GM19324 (cell line): ENCODE data around the gene EXOC4.

ENCODE experiments used
- ATAC-seq: cut with Tn5 transposase; IDR thresholded peaks from one replicate; pipeline ENCODE4 v1.9.1; 2021; ENCODE audit warnings: mild to moderate bottlenecking, moderate library complexity; ENCODE audit not compliant: unreplicated experiment, low FRiP score

Gene EXOC4

DNA sequence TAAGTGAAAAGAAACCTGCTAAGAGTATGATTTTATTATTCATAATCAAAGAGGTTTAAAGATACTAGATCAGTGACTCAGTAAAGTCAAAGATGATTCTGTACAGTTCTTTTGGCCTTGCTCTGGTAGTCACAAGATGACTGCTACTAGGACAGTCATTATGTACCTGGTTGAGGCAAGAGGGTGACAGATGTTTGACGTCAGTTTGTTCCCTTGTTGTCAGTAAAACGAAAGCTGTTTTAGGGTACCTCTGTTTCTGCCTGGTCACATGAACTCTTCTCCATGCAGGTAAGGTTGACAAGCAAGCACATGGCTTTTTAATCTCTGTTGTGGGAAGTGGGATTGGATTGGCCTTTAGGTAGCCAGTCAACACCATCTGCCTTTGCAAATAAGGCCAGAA, 308.0 kb downstream of the EXOC4 start:
- ATAC-seq, result no peak

DNA sequence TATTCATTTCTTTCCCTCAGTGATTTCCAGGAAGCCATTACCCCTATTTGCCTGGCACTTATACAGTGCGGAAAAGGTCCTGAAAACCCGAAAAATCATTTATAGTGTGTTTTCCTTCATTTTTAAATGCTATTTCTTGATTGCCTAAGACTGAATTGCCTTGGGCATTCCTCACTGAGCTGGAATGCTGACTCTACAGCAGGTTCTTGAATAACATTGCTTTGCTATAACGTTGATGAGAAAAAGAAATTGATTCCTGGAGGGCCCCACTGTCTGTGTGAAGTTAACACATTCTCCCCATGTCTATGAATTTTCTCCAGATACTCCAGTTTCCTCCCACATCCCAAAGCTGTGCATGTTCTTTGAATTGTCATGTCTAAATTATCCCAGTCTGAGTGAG, 308.5 kb downstream of the EXOC4 start:
- ATAC-seq, result no peak

DNA sequence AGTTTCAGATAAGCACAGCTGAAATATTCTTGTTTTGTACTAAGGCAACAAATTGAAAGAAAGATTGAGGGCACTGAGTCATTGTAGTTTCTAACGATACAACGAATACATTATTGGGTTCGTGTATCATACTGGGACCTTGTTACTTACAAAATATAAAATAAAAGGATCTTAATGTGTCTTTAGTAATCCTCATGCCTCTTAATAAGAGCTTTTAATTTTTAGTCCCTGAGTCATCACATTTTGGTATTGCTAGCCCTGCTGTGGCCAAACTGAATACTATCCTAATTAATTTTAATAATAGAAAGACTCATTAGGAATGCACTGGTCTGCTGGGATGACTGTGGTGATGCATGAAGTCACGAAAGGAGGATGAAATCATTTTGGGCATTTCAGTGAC, 309.7 kb downstream of the EXOC4 start:
- ATAC-seq, result no peak

DNA sequence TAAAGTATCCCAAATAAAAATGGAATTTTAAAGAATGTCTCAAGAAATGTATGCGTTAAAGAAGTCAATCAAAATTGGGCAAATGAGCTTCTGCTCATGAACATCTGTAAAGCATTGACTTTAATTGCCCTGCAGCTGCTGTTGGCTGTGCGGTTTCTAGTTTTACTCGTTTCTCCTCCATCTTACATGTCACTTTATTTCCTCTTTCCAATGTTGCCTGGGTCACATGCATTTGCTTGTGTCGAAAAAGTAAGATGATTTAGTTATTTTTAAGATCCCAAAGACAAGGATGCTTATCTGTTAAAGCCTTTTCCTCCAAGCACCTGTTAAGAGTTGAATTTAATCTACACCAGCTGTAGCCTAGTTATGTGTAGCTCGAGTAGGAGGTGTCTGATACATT, 310.4 kb downstream of the EXOC4 start:
- ATAC-seq, result no peak

DNA sequence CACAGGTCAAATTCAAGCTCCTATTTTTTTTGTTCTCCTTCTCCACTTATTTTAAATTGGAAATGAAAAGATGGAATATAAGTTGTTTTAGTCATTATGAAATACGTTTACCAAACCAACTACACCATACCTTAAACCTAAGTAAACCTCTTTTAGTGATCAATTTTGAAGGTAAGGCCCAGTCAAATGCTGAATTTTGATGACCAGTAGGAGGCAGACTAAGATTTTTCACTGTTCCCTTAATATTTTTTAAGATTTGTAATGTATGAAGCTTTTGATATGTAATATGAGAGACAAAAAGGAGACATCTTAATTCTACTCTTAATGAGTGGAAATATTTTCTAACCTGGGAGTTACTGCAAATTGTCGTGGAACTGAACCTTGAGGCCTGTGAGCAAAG, 311.6 kb downstream of the EXOC4 start:
- ATAC-seq, result no peak

DNA sequence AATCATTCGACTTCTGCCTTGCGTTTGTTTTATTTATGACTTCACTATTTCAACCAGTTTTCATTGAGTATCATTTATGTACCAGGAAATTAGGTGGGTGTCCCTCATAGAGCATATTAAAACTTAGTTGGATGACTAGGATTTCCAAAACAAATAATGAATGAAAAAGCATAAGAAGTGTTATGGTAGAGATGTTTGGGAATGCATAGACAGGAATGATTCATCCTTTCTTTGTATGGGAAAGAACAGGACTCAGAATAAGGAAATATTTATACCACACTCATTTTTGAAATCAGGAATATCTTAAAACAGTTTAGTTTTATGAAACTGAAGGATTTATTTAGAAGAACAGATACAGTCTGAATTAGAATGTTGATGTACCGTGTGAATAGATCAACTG, 315.7 kb downstream of the EXOC4 start:
- ATAC-seq, result no peak

DNA sequence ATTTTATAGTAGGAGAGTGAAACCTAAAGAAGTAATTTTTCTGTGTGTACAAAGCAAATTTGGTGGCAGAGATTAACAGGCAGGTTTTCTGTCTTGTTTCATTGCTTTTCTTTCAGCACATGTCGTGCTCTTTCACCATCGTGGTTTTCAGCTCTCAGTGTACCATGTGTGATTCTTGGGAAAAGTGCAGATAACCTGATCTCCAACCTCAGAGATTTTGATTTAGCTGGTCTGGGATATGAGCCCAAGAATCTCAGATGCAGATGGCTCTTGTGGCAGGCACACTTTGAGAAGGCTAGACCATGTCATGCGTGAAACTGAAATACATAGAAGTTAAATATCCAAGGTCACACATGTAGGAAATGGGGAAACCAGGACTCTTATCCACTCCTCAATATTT, 317.4 kb downstream of the EXOC4 start:
- ATAC-seq, result no peak

DNA sequence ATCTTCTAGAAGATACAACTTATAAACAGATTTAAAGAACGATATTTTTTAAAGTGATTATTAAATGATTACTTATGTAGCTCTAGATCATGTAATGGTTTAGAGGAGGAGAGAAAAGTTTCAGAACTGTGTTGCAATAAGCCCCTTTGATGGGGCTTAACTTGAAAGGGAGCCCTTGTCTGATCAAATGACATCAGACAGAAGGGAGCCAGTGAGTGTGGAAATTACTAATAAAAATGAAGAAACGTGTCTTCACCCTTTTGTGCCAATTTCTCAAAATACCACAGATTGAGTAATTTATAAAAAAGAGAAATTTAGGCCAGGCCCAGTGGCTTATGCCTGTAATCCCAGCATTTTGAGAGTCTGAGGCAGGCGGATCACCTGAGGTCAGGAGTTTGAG, 318.2 kb downstream of the EXOC4 start:
- ATAC-seq, result no peak

DNA sequence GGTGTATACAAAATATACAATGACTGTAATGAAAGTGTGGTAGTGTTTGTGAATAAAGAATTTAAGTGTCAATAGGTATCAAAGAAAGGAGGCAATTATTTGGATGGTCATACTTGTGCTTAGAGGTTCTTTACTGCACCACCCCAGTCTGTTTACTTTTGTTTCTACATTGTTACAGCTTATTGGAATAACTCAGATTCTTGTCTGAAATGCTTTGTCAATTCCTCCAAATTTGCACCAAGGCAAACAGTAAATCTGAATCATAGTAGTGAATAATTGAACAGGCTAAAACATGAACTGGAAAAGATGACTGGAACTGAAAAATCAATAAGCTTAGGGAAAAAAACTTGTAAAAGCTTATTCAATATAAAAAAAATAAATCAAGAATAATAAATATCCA, 319.2 kb downstream of the EXOC4 start:
- ATAC-seq, result no peak

DNA sequence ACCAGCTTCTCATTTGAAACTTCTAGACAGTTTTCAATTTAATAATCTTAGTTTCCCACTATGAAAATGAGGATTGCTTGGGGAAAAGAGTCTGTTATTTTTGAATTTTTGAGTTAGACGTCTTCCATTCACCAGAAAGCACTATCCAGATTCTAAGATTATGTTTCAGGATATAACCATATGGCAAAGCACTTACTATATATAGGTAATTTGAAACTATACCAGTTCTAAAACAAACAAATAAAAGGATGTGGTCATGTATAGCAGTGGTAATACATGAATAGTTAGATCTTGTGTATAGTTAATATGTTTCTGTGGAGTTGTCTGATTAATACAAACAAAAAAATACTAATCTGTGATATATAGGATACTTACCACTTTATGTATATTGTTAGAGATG, 320.0 kb downstream of the EXOC4 start:
- no peak for ATAC-seq

DNA sequence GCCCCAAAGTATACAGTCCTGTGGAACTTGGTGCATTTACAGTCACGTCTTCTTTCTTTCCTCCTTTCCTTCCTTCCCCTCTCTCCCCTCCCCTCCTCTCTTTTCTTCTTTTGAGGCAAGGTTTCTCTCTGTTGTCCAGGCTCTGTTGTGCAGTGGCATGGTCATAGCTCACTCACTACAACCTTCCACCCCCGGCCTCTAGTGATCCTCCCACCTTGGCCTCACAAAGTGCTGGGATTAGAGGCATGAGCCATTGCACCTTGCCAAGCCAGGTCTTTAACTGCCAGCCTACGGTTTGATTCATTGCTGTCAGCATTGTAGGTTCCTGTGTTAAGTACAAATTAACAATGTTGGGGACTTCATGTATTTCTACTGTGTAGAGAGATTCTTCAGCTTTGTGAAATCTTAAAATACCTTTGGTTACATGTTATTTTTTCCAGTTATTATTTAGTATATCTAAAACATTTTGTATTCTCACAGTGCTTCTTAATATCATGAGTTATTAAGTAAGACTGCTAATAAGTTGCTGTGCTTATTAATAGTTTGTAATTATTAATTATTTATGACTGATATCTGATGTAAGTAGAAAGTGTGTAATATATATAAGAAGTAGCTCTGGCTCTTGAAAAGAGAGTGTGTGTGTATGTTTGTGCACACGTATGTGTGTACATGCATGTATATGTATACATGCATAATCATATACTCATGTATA, 320.8 kb downstream of the EXOC4 start:
- no peak for ATAC-seq

DNA sequence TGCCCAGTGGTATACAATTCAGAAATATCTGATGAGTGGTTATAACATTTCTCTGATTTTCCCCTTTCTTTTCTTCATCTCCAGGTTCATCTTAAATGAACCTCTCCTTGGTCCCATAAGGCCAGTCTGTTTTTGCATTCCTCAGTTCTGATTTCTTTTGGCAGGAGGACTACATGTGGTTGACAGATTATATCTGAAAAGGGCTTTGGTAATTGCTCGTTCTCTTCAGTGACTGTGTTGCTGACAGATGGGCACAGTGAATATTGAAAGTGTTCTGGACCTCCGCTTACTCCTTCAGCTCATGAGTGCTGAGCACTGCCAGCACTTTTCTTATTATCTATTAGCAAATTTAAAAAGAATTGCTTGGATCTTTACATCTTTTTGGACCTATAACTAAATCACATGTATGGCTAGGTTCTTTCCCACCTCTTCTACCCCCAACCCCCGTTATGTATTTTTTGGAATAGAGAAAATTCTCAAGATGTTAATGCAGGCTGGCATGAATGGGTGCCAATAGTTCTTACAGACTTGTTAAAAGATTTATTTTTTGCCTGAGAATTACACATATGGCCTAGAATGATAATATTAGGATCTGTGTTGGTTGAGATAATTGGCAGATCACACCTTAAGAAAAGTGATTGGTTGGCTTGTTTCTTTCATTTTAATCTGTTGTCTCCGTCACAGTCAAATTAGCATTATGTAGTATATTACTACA, 323.0 kb downstream of the EXOC4 start:
- no peak for ATAC-seq

DNA sequence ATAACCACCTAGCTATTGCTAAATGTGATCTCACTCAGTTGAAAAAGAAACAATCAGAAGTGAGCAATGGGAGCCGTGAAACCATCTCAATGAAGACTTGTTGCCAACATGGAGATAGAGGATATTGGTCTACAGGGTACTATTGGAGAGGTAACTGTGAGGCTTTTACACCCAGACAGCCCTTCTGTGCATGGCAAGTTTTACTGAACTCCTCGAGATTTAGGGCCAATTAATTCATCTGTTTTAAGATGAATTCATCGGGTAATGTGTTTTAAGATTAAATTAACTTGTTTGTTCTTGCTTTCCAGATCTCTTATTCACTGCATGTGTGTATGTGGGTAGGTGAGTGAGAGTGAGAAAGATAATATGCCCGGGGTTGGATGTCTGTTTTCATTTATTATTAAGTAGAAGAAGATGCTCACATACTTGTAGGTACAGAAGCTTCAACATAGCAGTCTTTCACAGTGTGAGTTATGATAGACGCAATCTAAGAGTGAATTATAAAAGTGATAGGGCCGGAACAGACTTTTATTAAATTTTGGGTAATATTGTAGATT, 323.8 kb downstream of the EXOC4 start:
- no peak for ATAC-seq

DNA sequence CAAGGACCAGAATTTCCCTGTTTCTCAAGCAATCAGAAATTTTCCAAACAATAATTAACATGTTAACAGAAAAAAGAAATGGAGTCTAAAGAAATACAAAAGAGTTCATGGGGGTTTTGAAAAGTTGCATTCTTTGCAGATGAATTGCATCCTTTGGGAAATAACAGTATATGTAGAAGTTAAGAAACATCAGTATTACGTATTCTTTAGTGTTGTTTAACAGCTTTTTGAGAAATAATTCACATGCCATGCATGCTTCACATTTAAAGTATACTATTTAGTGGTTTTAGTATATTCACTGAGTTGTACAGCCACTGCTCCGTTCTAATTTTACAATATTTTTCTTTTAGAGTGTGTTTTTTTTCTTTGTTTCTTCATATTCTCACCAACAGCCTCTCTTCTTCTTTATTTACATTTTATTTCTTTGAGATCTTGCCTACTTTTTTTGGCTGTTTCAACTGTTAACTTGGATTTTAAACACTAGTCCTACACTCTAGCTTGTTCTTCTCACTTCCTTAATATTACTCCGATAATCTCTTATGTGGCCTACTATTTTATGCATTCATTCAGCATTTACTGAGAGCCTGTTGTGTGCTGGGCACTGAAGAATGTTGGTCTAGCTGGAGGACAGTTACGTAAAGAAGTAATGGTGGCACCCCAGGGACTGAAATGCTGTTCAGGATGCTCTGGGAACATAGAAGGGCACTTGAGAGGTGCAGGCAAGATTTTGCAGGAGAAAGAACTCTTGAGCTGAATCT, 330.1 kb downstream of the EXOC4 start:
- no peak for ATAC-seq

DNA sequence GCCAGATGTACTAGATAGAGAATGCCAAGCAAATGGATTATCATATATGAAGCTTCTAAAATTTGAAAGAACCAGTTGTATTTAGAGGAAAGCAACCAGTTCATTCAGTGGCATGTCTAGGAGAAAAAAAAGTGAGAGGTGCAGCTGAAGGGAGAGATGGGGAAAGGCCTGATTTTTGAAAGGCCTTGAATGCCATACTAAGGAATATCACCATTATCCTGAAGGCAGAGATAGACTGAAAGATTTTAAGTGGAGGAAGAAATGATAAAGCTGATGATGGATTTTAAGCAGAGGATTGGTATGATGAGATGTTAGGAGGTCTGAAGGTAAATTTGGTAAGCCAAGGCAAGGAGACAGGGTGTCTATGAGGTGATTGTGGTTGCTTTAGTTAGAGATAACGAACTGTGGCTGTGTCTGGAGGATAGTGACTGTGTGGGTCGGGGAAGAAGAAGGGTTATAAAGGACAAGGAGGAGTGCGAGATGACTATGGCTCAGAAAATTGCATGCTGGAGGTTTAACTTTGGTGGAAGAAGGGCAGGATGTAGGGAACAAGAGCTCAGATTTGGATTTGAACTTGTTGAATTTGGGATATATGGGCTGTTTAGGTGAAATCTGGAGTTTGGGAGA, 330.8 kb downstream of the EXOC4 start:
- ATAC-seq, result no peak

DNA sequence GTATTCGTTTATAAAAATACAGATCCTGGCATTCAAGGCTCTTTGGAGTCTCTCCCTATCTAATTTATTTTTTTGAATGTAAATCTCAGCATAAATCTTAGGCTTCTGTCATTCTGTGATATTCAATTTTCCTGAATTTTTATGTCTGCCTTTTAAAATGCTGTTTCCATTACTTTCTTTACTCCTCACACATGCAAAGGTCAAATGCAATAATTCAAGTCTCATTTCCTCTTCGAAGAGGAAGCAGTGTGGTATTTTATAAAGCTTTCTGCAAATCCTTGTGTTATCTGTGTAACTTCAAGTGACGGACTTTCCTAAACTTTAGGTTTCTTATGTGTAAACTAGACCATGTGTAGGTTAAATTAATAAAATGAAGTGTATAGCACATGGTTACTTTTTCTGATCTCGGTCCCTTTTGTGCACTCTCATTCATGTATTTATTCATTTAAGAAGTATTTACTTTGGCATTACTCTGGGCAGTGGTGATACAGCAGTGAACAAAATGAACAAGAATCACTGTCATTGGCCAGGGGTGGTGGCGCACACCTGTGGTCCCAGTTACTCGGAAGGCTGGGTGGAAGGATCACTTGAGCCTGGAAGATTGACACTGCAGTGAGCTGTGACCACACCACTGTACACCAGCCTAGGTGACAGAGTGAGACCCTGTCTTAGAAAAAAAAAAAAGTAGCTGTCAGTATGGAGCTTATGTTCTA, 332.2 kb downstream of the EXOC4 start:
- no peak for ATAC-seq

DNA sequence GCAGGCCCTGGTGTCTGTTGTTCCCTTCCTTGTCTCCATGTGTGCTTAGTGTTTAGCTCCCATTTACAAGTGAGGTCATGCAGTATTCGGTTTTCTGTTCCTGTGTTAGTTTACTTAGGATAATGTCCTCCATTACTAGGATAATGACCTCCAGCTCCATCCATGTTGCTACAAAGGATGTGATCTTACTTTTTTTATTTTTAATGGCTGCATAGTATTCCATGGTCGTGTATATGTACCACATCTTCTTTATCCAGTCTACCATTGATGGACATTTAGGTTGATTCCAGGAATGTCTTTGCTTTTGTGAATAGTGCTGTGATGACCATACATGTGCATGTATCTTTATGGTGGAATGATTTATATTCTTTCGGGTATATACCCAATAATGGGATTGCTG, 333.4 kb downstream of the EXOC4 start:
- ATAC-seq, result no peak

DNA sequence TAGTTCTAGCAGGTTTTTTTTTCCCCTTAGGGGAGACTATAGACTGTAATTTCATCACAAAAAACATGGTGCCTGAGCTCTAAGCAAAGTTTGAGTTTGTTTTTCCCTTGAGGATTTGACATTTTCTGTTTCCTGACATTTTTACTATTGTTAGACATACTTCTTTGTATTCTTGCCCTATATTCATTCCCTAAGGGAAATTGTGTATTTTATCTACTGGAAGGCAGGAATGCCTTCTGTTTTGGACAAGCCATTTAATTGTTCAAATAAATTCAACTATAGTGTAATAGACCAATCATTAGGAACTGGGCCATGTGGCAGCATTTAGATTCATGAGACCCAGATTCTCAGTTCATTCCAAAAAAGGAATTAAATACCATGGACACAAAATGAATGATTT, 335.0 kb downstream of the EXOC4 start:
- ATAC-seq, result no peak

DNA sequence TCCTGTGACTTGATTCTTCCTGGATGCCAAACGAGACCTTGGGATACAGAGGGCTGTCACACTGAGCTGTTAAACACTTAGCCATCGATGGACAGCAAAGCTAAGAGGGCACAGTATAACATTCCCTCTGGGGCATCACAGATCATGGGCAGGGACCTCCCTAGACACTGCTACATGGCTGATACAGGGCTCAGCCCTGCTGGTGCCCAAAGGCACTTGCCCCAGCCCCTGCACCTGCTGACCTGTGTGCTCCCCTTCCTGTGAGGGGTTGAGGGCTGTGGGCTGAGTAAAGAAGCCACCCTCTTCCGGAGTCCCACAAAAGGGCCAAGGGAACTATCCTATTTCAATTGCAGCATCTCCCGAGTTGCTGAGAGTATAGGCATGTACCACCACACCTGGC, 337.9 kb downstream of the EXOC4 start:
- ATAC-seq, result no peak

DNA sequence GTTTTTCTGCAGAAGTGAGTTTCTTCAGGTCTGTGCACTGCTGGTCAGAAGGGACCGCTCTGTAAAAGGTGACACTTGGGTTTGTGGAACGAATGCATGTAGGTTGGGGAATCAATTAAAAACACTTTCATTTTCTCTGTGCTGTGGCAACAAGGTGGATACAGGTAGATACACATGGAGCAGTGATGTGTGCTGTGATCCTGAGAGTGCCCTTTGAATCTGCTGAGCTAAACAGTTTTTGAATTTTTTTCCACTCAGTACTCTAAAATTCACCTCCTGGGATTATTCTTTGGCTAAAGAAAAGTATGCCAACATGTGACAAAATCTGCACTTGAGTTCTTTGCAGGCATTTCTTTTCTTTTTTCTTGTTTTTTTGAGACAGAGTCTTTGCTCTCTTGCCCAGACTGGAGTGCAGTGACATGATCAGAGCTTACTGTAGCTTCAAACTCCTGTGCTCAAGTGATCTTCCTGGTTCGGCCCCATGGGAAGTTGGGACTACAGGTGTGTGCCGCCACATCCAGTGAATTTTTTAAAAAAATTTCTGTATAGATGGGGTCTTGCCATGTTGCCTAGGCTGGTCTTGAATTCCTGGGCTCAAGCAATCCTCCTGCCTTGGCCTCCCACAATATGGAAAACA, 338.9 kb downstream of the EXOC4 start:
- ATAC-seq, result no peak
